ENCODE data around the gene TMC4. TPM values are rescaled to one million over a fixed set of nuclear protein-coding genes. Genes with fewer than 3 reads are reported as not detected.

The TMC4 gene
- total RNA-seq, 2 donors from 2014 or later = 0.38 to 1.1 TPM

DNA sequence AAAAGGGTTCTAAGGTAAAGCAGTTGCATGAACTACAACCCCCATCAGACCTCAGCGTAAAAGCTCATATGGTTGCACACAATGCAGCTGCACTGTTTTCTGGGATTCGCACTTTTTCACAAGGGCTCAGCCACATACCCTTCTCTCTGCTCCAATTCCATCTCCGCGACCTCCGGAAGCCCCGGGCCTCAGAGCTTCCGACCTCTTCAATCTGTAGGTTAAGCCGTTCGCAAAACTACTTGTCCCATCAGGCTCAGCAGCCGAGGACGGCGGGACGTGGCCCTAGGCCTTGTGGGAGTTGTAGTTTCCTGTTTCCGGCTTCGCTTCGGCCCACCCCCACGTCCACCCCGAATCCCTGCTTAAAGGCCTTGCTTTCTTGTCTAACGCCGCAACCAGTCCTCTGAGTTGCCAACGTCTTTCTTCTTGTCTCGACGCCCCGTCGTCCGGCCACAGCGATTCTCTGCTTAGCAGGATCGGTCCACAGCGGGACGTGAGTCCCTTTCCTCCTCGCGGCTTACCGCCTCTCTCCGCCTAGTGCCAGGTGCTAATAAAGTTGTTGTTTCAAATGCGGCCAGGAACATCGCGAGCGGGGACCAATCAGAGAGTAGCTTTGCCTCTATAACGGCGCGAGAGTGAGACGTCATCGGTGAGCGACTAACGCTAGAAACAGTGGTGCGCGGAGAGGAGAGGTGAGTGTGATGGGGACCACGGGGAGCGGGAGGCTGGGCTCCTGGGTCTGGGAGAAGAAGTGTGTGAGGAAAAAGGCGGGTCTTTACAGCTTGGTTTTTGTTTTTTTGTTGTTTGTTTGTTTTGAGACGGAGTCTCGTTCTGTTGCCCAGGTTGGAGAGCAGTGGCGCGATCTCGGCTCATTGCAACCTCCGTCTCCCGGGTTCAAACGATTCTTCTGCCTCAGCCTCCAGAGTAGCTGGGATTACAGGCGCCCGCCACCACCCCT is 57.6 kb downstream of the TMC4 start, which contains the start of the genes PRPF31 and TFPT:
PRPF31 (plus strand) TSS at position 646 of the 955 bp plus-strand sequence. CDS start 2,525 bp downstream, outside the sequence.
TFPT (minus strand) TSS at position 549 of the 955 bp plus-strand sequence; CDS start at position 161, 388 bp downstream.
- intact Hi-C loops (cut with DNase I) = no loop called here
- ATAC-seq = peak; percentile 95 to 97

DNA sequence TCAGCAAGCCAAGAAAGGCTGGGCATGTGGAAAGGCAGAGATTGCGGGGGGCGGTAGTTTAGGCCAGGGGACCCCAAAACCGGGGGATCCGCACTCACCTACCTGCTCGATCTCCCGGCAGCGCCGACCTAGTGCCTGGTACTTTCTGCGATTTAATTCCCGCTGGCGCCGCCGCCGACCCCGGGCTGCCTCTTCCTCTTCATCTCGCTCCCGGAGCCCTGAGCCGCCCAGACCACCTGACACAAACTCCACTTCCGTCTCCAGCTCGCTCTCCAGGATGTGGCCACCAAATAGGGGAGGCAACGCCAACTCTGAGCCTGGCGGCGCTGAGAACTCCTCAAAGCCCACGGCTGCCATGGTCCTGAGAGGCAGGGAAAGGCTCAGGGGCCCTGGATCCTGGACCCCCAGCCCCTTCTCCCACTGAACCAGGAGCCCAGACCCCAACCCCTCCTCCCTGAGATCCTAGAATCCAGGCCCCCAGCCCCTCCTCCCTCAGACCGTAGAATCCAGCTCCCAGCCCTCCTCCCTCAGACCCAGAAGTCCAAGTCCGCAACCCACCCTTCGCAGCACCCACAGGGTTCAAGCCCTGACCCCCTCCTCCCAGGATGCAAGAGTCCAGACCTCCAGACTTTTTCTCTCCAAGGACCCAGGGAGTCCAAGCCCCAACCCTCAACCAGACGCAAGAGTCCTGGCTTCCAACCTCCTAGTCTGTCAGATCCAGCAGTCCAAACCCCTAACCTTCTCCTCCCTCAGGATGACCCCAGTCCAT is 58.4 kb downstream of the TMC4 start:
- peak; percentile 9 to 28 for ATAC-seq
- intact Hi-C loops (cut with DNase I) = no loop called here
- DNase-seq = no peak

More for the DNA sequence above, 57.6 kb downstream of the TMC4 start, which contains the start of the genes PRPF31 and TFPT:
- peak; percentile 98 for DNase-seq

Other genes with a start within 250 kb of the TMC4 start
- gene CACNG8, start 210.2 kb downstream of the TMC4 start, total RNA-seq = under 1 TPM; 0.06 to 0.29 TPM
- under 1 TPM in 1 of 2 donors, not detected in 1; 0.21 TPM for gene CACNG6, start 181.5 kb downstream of the TMC4 start, total RNA-seq
- under 1 TPM in 1 of 2 donors, not detected in 1; 0.29 TPM for gene VSTM1, start 109.3 kb downstream of the TMC4 start, total RNA-seq
- not detected for gene TARM1, start 91.8 kb downstream of the TMC4 start, total RNA-seq
- 1 to 10 TPM; 1.4 to 1.9 TPM for gene OSCAR, start 72.4 kb downstream of the TMC4 start, total RNA-seq
- 100 to 1,000 TPM; 272 to 373 TPM for gene NDUFA3, start 70.3 kb downstream of the TMC4 start, total RNA-seq
- gene TFPT, start 57.5 kb downstream of the TMC4 start, total RNA-seq = 10 to 100 TPM; 14.0 to 16.8 TPM
- 10 to 100 TPM; 39.3 to 43.2 TPM for gene PRPF31, start 57.4 kb downstream of the TMC4 start, total RNA-seq
- gene CNOT3, start 35.4 kb downstream of the TMC4 start, total RNA-seq = 10 to 100 TPM; 18.9 to 21.4 TPM
- gene LENG1, start 13.4 kb downstream of the TMC4 start, total RNA-seq = 1 to 10 TPM; 7.0 to 7.2 TPM
- 10 to 100 TPM; 21.6 to 21.7 TPM for gene MBOAT7, start 16.4 kb upstream of the TMC4 start, total RNA-seq
- 10 to 100 TPM; 17.4 to 20.5 TPM for gene TSEN34, start 18.1 kb upstream of the TMC4 start, total RNA-seq
- gene RPS9, start 27.7 kb upstream of the TMC4 start, total RNA-seq = 100 to 1,000 TPM; 738 to 776 TPM
- 10 to 100 TPM in 1 of 2 donors, 1 to 10 TPM in 1; 8.5 to 10.5 TPM for gene LILRB3, start 49.8 kb upstream of the TMC4 start, total RNA-seq
- gene LILRA6, start 69.6 kb upstream of the TMC4 start, total RNA-seq = 1 to 10 TPM; 6.0 to 6.5 TPM
- 10 to 100 TPM; 15.1 to 21.4 TPM for gene LILRB5, start 84.1 kb upstream of the TMC4 start, total RNA-seq
- gene LILRB2, start 108.0 kb upstream of the TMC4 start, total RNA-seq = 1 to 10 TPM; 3.3 to 5.5 TPM
- gene LILRA5, start 140.0 kb upstream of the TMC4 start, total RNA-seq = 1 to 10 TPM; 3.7 to 4.7 TPM
- not detected for gene LILRA4, start 166.0 kb upstream of the TMC4 start, total RNA-seq
- 10 to 100 TPM; 16.2 to 26.8 TPM for gene LAIR1, start 191.8 kb upstream of the TMC4 start, total RNA-seq
- gene TTYH1, start 242.3 kb upstream of the TMC4 start, total RNA-seq = 1 to 10 TPM; 1.9 to 3.0 TPM

Measured in left cardiac atrium (tissue), 4 donors.